ENCODE data around the gene SSX2IP.

DNA sequence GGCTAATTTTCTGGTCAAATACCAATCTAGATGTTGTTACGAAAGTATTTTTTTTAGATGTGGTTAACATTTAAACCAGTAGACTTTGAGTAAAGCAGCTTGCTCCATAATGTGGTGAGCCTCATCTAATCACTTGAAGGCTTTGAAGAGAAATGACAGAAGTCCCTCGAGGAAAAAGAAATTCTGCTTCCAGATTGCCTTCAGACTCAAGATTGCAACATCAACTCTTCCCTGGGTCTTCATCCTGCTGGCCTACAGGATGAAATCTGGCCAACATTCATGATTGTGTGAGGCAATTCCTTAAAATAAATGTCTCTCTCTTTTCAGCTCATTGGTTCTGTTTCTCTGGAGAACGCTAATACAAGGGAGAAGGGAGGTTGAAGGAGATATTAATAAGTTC, 32.5 kb upstream of the SSX2IP start:
- TF ChIP-seq, protein P1, sequence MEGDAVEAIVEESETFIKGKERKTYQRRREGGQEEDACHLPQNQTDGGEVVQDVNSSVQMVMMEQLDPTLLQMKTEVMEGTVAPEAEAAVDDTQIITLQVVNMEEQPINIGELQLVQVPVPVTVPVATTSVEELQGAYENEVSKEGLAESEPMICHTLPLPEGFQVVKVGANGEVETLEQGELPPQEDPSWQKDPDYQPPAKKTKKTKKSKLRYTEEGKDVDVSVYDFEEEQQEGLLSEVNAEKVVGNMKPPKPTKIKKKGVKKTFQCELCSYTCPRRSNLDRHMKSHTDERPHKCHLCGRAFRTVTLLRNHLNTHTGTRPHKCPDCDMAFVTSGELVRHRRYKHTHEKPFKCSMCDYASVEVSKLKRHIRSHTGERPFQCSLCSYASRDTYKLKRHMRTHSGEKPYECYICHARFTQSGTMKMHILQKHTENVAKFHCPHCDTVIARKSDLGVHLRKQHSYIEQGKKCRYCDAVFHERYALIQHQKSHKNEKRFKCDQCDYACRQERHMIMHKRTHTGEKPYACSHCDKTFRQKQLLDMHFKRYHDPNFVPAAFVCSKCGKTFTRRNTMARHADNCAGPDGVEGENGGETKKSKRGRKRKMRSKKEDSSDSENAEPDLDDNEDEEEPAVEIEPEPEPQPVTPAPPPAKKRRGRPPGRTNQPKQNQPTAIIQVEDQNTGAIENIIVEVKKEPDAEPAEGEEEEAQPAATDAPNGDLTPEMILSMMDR (IDR thresholded peaks at IDR 0.05): no peak
- TF ChIP-seq ZFX (IDR thresholded peaks at IDR 0.05; ENCODE audit: borderline replicate concordance): no peak

All from 22Rv1 (cell line).